ENCODE results near the gene PAN2. TPM values are rescaled to one million over a fixed set of nuclear protein-coding genes. Genes with fewer than 3 reads are reported as not detected.
A peak's percentile ranks its signal among the peaks of the same experiment; 100 is the strongest.

PAN2 gene, protein sequence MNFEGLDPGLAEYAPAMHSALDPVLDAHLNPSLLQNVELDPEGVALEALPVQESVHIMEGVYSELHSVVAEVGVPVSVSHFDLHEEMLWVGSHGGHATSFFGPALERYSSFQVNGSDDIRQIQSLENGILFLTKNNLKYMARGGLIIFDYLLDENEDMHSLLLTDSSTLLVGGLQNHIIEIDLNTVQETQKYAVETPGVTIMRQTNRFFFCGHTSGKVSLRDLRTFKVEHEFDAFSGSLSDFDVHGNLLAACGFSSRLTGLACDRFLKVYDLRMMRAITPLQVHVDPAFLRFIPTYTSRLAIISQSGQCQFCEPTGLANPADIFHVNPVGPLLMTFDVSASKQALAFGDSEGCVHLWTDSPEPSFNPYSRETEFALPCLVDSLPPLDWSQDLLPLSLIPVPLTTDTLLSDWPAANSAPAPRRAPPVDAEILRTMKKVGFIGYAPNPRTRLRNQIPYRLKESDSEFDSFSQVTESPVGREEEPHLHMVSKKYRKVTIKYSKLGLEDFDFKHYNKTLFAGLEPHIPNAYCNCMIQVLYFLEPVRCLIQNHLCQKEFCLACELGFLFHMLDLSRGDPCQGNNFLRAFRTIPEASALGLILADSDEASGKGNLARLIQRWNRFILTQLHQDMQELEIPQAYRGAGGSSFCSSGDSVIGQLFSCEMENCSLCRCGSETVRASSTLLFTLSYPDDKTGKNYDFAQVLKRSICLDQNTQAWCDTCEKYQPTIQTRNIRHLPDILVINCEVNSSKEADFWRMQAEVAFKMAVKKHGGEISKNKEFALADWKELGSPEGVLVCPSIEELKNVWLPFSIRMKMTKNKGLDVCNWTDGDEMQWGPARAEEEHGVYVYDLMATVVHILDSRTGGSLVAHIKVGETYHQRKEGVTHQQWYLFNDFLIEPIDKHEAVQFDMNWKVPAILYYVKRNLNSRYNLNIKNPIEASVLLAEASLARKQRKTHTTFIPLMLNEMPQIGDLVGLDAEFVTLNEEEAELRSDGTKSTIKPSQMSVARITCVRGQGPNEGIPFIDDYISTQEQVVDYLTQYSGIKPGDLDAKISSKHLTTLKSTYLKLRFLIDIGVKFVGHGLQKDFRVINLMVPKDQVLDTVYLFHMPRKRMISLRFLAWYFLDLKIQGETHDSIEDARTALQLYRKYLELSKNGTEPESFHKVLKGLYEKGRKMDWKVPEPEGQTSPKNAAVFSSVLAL
- 23.0 and 37.7 TPM in 2 replicates for total RNA-seq (ENCODE audit: low replicate concordance)

DNA sequence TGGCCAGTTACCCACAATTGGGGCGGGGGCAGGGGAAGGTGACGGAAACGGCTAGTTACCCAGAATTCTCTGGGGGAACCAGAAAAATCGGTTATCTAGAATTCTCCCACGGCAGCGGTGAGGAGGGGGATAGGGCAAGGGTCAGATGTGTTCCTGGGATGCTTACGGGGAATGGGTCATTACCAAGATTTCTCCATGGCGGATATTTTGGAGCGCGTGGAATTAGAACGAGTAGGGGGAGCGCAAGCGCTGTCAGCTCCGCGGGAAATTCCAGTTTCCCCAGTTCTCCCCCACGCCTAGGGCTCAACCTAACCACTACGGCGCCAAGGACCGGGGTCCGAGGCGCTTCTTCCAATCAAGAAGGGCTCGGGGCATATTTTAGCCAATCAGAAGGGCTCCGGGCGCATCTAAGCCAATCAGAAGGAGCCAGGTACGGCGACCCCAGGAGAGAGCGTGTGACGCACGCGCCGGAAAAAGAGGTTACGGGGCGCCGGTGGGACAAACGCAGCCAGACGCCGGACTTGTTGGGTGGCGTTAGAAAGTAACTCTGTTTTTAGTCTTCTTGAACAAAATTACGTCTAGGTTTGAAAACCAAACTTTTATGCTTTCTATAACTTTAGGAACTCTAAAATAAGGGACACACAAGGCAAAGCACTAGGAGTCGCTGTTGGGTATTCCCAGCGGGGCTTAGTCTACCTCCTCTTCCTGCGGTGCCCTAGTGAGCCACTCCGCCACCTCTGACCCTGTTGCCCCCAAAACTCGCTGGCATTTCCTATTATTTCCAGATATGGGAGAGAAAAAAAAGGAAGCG lies at the start of gene PAN2:
PAN2 (minus strand) TSS at position 322 of the 811 bp plus-strand sequence. CDS start 906 bp downstream, outside the sequence.
- peak within 1 kb of the TSS; percentile 74 for H3K4me3 ChIP-seq (ENCODE audit: low read depth, low read length)
- DNase-seq (ENCODE audit: low read depth), result peak; percentile 97
- TF ChIP-seq, protein P1, sequence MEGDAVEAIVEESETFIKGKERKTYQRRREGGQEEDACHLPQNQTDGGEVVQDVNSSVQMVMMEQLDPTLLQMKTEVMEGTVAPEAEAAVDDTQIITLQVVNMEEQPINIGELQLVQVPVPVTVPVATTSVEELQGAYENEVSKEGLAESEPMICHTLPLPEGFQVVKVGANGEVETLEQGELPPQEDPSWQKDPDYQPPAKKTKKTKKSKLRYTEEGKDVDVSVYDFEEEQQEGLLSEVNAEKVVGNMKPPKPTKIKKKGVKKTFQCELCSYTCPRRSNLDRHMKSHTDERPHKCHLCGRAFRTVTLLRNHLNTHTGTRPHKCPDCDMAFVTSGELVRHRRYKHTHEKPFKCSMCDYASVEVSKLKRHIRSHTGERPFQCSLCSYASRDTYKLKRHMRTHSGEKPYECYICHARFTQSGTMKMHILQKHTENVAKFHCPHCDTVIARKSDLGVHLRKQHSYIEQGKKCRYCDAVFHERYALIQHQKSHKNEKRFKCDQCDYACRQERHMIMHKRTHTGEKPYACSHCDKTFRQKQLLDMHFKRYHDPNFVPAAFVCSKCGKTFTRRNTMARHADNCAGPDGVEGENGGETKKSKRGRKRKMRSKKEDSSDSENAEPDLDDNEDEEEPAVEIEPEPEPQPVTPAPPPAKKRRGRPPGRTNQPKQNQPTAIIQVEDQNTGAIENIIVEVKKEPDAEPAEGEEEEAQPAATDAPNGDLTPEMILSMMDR (IDR thresholded peaks at IDR 0.05; ENCODE audit: insufficient read depth, low read length), result peak; percentile 75

GRCh38 chr12:56382611-56383010 lies 48.8 kb upstream of the PAN2 start:
- no peak for DNase-seq (ENCODE audit: low read depth)
- no peak overlapping the region for H3K4me3 ChIP-seq (ENCODE audit: low read depth, low read length)
- TF ChIP-seq, protein P1 (IDR thresholded peaks at IDR 0.05; ENCODE audit: insufficient read depth, low read length), result no peak

- H3K4me3 ChIP-seq (ENCODE audit: low read depth, low read length), result no peak overlapping the region
- no peak for DNase-seq (ENCODE audit: low read depth)
- TF ChIP-seq, protein P1 (IDR thresholded peaks at IDR 0.05; ENCODE audit: insufficient read depth, low read length), result no peak
These were observed 44.2 kb upstream of the PAN2 start for GRCh38 chr12:56377989-56378316.

DNA sequence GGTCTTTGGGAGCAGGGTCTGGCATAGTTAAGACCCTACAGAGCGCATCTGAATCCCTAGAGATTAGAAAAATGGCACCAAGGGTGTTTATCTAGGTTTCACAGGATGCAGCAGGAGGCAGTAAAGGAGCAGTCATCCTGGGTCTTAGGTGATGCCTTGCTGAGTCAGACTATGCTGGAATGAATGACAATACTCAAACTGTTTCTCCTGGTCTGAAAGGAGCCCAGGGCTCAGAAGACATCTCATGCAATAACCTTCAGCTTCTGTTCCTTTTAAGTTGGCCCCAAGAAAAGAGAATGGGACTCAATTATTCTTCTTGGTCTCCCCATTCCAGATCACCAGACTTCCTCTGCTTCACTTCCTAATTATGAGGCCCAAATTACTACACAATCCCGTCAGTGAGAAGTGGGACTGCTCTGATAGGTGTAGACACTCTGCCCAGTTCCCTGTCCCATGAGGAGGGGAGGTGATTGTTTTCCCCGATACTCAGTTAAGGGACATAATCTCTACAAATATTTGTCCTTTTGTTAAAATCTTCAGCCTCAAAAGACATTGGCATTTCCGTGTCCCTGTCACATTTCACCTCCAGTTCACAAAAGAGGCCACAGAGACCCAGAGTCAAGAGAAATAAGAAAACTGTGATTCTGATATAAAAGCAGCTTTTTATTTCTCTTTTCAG lies 43.6 kb upstream of the PAN2 start:
- no peak overlapping the region for H3K4me3 ChIP-seq (ENCODE audit: low read depth, low read length)
- DNase-seq (ENCODE audit: low read depth), result peak; percentile 23
- TF ChIP-seq, protein P1 (IDR thresholded peaks at IDR 0.05; ENCODE audit: insufficient read depth, low read length), result no peak

DNA sequence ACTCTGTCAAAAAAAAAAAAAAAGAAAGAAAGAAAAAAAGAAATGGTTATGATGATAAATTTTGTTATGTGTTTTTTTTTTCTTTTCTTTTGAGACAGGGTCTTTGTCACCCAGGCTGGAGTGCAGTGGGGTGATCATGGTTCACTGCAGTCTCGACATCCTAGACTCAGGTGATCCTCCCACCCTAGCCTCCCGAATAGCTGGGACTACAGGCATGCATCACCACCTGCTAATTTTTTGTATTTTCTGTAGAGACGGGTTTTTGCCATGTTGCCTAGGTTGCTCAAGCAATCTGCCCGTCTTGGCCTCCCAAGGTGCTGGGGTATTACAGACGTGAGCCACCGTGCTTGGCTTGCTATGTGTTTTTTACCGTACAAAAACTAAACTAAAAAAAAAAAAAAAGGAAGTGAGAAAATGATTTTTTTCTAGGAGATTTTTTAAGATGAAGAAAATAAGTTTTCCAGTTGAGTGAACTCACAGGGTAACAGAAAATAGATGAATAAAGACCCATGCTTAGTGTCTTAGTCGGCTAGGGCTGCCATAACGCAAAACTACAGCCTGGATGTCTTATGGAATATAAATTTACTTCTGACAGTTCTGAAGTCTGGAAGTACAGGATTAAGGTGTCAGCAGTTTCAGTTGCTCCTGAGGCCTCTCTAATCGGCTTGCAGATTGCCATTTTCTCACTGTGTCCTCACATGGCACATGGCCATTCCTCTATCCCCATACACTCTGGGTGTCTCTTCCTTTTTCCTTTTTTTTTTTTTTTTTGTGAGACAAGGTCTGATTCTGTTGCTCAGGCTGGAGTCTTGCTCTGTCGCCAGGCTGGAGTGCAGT lies 42.0 kb upstream of the PAN2 start:
- DNase-seq (ENCODE audit: low read depth), result no peak
- no peak overlapping the region for H3K4me3 ChIP-seq (ENCODE audit: low read depth, low read length)
- TF ChIP-seq, protein P1 (IDR thresholded peaks at IDR 0.05; ENCODE audit: insufficient read depth, low read length), result no peak

Measured in fibroblast of the aortic adventitia (primary cell).